Stimulated activated CD4-positive, alpha-beta T cell treated with anti-CD3 and anti-CD28 coated beads, Interleukin-15, amount 100 ng/mL, for 48 hours (primary cell): ENCODE data around the gene GLIPR1L2.
"Not testable (repeated sequence)": the region's sequence is repeated elsewhere in the genome, so short reads cannot be mapped to it uniquely, and the experiment has no call there.

Experiments
- DNase-seq, 2 donors: peaks; one replicate each; pipeline ENCODE4 v3.0.0-alpha.2; 2020; ENCODE audit warnings: low read depth in 2 of 2

Gene GLIPR1L2

DNA sequence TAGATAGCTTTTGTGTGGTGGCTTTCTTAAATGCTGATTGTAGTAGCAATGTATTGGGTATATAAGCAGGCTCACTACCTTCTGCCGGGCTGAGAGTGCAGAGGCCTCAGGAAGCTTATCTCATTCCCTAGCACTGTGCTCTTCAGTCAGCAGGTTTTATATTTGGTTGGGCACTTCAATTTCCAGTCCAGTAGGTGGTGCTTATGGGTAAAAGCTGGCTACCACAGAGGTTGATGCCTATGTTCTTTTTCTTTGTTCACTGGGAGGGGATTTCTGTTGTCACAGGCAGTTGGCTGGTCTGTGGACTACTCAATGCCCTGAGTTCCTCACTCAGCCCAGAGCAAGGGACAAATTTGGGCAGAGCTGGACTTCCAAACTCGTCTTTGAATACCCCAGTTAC lies 46.7 kb downstream of the GLIPR1L2 start:
- no peak for DNase-seq

GRCh38 chr12:75438059-75438754 lies 47.3 kb downstream of the GLIPR1L2 start:
- no peak for DNase-seq

GRCh38 chr12:75439048-75439447 lies 48.2 kb downstream of the GLIPR1L2 start:
- no peak for DNase-seq

- DNase-seq, result no peak
Observed at GRCh38 chr12:75439930-75440329, 49.0 kb downstream of the GLIPR1L2 start.

DNA sequence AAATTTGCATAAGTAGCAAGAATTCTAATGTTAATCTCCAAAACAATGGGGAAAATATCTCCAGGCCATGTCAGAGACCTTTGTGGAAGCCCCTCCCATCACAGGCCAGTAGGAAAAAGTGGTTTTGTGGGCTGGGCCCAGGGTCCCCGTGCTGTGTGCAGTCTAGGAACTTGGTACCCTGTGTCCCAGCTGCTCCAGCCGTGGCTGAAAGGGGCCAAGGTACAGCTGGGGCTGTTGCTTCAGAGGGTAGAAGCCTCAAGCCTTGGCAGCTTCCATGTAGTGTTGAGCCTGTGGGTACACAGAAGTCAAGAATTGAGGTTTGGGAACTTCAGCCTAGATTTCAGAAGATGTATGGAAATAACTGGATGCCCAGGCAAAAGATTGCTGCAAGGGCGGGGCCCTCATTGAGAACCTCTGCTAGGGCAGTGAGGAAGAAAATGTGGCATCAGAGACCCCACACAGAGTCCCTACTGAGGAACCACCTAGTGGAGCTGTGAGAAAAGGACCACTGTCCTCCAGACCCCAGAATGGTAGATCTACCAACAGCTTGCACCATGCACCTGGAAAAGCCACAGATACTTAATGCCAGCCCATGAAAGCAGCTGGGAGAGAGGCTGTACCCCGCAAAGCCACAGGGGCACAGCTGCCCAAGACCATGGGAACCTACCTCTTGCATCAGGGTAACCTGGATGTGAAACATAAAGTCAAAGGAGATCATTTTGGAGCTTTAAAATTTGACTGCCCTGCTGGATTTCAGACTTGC lies 51.0 kb downstream of the GLIPR1L2 start:
- DNase-seq, result not testable (repeated sequence)

DNA sequence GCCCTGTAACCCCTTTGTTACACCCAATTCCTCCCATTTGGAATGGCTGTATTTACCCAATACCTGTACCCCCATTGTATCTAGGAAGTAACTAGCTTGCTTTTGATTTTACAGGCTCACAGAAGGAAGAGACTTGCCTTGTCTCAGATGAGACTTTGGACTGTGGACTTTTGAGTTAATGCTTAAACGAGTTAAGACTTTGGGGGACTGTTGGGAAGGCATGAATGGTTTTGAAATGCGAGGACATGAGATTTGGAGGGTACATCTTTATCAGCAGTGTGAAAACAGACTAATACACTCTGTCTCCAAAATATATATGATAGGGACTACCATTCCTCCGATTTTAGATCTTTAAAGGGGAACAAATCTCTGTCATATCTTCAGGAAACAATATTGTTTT lies 51.6 kb downstream of the GLIPR1L2 start:
- not testable (repeated sequence) for DNase-seq

DNA sequence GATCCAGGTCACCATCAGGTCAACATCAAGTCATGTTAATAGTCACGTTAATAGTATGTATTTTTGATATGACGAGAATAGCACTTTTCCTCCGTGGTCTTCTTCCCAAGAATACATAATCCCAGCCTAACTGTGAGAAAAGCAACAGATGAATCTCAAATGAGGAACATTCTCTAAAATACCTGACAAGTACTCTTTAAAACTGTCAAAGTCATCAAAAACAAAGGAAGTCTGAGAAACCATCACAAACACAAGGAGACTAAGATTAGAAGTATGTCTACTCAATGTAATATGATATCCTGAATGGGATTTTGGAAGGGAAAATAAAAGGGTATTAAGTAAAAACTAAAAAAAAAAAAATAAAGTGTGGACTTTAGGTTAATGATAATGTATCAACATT lies 52.8 kb downstream of the GLIPR1L2 start:
- DNase-seq, result no peak

GRCh38 chr12:75444429-75445136 lies 53.7 kb downstream of the GLIPR1L2 start:
- no peak for DNase-seq

DNA sequence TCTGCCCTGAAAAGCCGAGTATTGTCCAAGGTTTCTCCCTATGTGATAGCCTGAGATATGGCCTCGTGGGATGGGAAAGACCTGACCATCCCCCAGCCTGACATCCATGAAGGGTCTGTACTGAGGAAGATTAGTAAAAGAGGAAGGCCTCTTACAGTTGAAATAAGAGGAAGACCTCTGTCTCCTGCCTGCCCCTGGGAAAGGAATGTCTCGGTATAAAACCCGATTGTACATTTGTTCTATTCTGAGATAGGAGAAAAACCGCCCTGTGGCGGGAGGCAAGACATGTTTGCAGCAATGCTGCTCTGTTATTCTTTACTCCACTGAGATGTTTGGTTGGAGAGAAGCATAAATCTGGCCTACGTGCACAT lies 54.2 kb downstream of the GLIPR1L2 start:
- not testable (repeated sequence) for DNase-seq

GRCh38 chr12:75446857-75447256 lies 56.0 kb downstream of the GLIPR1L2 start:
- DNase-seq, result no peak

- DNase-seq, result no peak
Observed at GRCh38 chr12:75447691-75448393, 57.0 kb downstream of the GLIPR1L2 start.

GRCh38 chr12:75452675-75453330 lies 61.9 kb downstream of the GLIPR1L2 start:
- no peak for DNase-seq

- no peak for DNase-seq
Observed at GRCh38 chr12:75455839-75456238, 65.0 kb downstream of the GLIPR1L2 start.

DNA sequence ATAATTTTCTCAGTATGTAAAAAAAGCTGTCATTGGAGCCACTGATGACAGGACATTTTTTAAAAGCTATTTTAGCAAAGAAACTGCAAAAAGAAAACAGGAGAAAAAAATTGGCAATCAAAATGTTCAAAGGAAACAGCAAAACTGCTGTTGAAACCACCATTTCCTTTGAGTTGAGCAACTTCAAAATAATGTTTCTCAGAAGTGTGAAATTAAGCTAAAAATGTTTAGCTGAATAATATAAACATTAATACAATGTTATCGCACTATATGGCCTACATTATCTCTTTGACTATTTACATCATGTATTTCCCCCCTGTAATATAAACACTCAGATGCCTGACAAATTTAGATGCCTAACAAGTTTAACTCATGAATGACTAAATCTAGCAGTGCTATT lies 66.3 kb downstream of the GLIPR1L2 start:
- no peak for DNase-seq

GRCh38 chr12:75457866-75458265 lies 67.0 kb downstream of the GLIPR1L2 start:
- not testable (repeated sequence) for DNase-seq

- DNase-seq, result no peak
Observed at GRCh38 chr12:75459755-75460154, 68.9 kb downstream of the GLIPR1L2 start.

- DNase-seq, result no peak
Observed at GRCh38 chr12:75460204-75460603, 69.3 kb downstream of the GLIPR1L2 start.

DNA sequence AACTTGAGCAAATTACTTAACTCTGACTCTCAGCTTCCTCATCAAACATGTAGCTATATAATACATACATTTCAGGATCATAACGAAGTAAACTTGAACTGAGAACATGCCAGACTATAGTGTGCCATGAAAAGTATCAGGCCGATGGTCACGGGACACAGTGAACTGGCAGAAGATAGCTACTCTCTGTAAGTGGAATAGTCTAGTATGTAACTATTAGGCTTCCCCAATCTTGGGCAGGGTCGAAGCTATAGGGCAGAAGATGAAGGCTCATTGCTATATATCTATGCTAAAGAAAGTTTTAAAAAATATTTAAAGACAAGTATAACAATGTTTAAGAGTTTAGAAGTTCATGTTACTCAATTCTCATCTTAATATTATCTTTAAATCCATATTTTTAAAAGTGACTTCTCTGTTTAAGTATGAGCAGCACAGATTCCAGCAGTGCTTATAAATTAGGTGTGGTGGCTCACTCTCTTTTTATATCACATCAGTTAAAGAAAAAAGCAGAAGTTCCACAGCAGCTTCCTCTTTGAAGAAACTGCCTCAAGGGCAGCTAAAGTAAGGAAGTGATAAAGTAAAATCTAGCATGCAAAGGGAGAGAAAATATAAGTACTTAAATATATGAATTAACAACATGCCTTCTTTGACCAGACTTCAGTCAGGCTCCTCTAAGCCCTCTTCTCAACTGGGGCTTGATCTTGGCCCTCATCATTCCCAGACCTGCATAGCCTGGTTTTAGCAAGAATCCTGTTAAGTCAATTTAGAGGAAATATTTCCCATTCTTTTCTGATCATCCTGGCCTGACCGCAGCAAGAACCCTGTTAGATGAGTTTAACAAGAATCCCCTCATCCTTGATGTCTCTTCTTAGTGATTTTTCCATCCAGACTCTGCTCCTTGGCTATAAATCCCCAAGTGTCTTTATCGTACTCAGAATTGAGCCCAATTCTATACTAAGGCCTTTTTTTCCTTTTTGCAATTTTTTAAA lies 81.3 kb downstream of the GLIPR1L2 start:
- no peak for DNase-seq

DNA sequence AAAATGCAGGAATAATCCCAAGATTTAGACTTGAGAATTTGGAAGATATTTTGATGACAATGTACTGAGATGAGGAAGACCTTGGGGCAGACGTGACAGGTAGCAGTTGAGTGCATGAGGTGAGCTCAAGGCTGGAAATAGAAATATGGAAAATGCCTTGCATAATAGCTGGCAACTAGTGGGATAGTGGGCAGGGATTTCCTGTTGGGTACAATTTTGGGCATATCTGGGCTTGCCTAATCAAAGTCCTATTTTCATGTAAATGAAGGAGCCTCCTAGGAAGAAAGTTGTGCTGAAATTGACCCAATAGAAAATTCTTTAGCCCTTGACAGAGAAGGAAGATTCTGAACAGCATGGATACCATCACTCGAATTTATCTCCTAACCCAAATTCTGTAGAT lies 83.2 kb downstream of the GLIPR1L2 start:
- DNase-seq, result no peak

DNA sequence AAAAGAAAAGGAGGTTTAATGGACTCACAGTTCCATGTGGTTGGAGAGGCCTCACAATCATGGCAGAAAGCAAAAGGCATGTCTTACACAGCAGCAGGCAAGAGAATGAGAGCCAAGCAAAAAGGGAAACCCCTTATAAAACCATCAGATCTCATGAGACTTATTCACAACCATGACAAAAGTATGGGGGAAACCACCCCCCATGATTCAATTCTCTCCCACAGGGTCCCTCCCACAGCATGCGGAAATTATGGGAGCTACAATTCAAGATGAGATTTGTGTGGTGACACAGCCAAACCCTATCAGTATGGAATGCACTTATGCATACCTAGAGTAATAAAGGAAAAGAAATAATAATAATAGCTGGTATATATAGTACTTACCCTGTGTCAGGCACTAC lies 85.2 kb downstream of the GLIPR1L2 start:
- DNase-seq, result peak; percentile 12 to 41
